ENCODE results near the gene SMIM7.

DNA sequence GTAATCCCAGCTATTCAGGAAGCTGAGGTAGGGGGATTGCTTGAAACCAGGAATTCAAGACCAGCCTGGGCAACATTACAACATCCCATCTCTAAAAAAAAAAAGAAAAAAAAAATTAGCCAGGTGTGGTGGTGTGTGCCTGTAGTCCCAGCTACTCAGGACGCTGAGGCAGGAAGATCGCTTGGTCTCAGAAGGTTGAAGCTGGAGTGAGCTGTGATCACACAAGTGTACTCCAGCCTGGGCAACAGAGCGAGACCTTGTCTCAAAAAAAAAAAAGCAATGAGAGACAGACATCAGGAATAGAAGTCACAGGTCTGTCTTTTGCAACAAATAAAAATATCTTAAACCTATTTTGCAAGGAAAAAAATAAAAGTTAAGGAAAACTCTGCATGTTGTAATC is 24.3 kb upstream of the SMIM7 start:
- TF ChIP-seq POLR2A (IDR thresholded peaks at IDR 0.05; ENCODE audit: low read length) (no peak), GATA1 (IDR thresholded peaks at IDR 0.05; ENCODE audit: low read depth, low read length) (no peak)
